ENCODE data around the gene PXN. TPM values are rescaled to one million over a fixed set of nuclear protein-coding genes. Genes with fewer than 3 reads are reported as not detected.

The PXN gene
- total and polyA plus RNA-seq, 10 donors: 22.3 to 161 (median 114) TPM

DNA sequence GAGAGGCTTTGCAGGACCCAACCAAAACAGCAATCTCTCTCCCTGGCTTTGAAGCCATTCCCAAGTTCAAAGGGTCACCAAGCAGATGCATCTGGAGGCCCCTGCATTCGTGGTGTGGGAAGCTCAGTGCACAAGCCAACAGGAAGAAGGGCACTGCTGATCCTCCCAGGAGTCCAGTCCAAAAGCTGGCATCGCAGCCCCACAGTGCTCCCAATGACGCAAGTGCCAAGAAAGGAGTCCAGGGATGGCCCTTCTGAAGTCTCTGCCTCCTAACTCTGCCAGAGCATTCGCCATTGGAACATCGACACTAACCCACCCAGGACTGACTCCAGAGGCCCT lies 25.1 kb downstream of the PXN start:
- peak; percentile 20 to 90 (median 87) for TF ChIP-seq POLR2AphosphoS5 (IDR thresholded peaks at IDR 0.05)
- TF ChIP-seq, protein P1, sequence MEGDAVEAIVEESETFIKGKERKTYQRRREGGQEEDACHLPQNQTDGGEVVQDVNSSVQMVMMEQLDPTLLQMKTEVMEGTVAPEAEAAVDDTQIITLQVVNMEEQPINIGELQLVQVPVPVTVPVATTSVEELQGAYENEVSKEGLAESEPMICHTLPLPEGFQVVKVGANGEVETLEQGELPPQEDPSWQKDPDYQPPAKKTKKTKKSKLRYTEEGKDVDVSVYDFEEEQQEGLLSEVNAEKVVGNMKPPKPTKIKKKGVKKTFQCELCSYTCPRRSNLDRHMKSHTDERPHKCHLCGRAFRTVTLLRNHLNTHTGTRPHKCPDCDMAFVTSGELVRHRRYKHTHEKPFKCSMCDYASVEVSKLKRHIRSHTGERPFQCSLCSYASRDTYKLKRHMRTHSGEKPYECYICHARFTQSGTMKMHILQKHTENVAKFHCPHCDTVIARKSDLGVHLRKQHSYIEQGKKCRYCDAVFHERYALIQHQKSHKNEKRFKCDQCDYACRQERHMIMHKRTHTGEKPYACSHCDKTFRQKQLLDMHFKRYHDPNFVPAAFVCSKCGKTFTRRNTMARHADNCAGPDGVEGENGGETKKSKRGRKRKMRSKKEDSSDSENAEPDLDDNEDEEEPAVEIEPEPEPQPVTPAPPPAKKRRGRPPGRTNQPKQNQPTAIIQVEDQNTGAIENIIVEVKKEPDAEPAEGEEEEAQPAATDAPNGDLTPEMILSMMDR (IDR thresholded peaks at IDR 0.05 in 8 of 11, conservative IDR thresholded peaks at IDR 0.05 in 3 of 11): no peak
- WGBS, 5 donors: 53 to 79% (median 69%) methylated on average over 2 to 5 of the region's 5 CpGs
- intact Hi-C loops (cut with DNase I; ENCODE audit: low total_unique reads): no loop called here
- H3K4me3 ChIP-seq: no peak overlapping the region
- peaks cover 0 to 13% (median 0%) of the 10 kb centered on the region in 6 donors for H3K36me3 ChIP-seq
- peaks cover 0 to 77% (median 0%) of the 10 kb centered on the region in 7 donors for H3K27me3 ChIP-seq (replicated peaks in 1 of 7)
- DNase-seq: no peak
- no peaks in the 10 kb centered on the region for H3K9me3 ChIP-seq
- peak overlapping the region; percentile 4 to 92 (median 83) for H3K27ac ChIP-seq
- H3K4me1 ChIP-seq: peaks cover 63 to 98% (median 94%) of the 10 kb centered on the region in 6 donors

DNA sequence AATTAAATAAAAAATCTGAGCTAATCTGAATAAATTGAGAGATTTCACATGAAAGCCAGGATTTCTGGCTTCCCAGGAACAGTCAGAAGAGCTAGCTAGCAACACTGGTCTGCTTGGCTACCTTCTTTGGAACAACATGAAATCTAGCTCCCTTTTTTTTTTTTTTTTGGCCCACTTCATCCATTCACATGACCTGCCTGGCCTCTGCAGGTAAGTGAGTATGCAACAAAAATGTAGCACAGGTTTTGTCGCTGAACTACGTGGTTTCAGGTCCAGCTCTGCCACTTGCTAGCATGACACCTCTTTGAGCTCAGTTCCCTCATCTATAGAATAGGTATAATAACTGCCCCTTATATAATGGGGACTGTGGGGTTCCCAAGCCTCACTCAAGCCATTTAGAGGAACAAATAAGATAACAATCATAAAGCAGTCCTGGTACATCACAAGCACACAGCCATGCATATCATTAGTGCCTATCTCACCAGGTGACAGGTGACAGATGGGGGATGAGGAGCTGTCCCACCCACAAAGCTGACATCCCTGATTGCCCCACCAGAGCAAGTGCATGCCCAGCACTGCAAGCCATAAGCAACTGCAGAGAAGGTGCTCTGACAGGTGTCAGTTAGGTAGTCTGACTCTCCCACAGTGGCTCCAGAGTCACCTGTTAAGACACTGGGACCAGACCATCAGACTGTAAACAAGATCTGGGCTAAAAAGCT lies 25.6 kb downstream of the PXN start:
- intact Hi-C loops (cut with DNase I; ENCODE audit: low total_unique reads): no loop called here
- Histone ChIP-seq H3K27ac (peak overlapping the region in 5 of 8 donors; percentile 79 to 92 (median 88)), H3K27me3 (replicated peaks in 1 of 7) (peaks cover 0 to 77% (median 0%) of the 10 kb centered on the region in 7 donors), H3K4me3 (no peak overlapping the region), H3K36me3 (peaks cover 0 to 13% (median 0%) of the 10 kb centered on the region in 6 donors), H3K9me3 (no peaks in the 10 kb centered on the region), H3K4me1 (peaks cover 68 to 98% (median 95%) of the 10 kb centered on the region in 6 donors)
- DNase-seq: no peak
- TF ChIP-seq POLR2AphosphoS5 (IDR thresholded peaks at IDR 0.05): no peak
- no peak for TF ChIP-seq POLR2A (IDR thresholded peaks at IDR 0.05)
- TF ChIP-seq, protein P1 (IDR thresholded peaks at IDR 0.05 in 8 of 11, conservative IDR thresholded peaks at IDR 0.05 in 3 of 11): no peak
- WGBS, 5 donors: 83 to 97% (median 87%) methylated on average over 2 of the region's 2 CpGs

DNA sequence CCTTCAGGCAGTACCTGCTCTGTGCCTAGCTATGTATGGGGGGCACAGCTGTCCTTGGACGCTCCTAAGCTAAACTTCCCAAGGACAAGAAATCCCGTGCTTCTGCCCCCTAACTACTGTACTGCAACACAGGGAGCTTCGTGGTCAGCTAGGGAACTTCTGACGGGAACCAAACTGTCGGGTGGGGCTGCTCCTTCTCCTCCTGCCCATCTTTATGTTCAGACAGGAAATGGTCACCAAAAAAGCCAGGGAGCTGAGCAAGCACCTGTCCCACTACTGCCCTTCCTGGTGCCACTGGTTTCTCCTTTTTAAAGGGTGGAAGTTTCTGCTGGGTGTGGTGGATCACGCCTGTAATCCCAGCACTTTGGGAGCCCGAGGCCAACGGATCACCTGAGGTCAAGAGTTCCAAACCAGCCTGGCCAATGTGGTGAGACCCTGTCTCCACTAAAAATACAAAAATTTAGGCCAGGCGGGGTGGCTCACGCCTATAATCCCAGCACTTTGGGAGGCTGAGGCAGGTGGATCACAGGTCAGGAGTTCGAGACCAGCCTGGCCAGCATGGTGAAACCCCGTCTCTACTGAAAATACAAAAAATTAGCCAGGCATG lies 26.6 kb downstream of the PXN start:
- peak overlapping the region in 7 of 8 donors; percentile 77 to 92 (median 87) for H3K27ac ChIP-seq
- H3K9me3 ChIP-seq: no peaks in the 10 kb centered on the region
- peaks cover 0 to 76% (median 0%) of the 10 kb centered on the region in 7 donors for H3K27me3 ChIP-seq (replicated peaks in 1 of 7)
- peaks cover 0 to 13% (median 0%) of the 10 kb centered on the region in 6 donors for H3K36me3 ChIP-seq
- H3K4me3 ChIP-seq: peak overlapping the region in 1 of 8 donors; percentile 44
- DNase-seq: no peak
- TF ChIP-seq POLR2A (IDR thresholded peaks at IDR 0.05) (no peak), POLR2AphosphoS5 (IDR thresholded peaks at IDR 0.05) (no peak)
- TF ChIP-seq, protein P1 (IDR thresholded peaks at IDR 0.05 in 8 of 11, conservative IDR thresholded peaks at IDR 0.05 in 3 of 11): no peak
- H3K4me1 ChIP-seq: peaks cover 73 to 100% (median 100%) of the 10 kb centered on the region in 6 donors
- intact Hi-C loops (cut with DNase I; ENCODE audit: low total_unique reads): no loop called here
- 55 to 82% (median 63%) methylated on average over 11 to 12 of the region's 12 CpGs for WGBS, 5 donors

DNA sequence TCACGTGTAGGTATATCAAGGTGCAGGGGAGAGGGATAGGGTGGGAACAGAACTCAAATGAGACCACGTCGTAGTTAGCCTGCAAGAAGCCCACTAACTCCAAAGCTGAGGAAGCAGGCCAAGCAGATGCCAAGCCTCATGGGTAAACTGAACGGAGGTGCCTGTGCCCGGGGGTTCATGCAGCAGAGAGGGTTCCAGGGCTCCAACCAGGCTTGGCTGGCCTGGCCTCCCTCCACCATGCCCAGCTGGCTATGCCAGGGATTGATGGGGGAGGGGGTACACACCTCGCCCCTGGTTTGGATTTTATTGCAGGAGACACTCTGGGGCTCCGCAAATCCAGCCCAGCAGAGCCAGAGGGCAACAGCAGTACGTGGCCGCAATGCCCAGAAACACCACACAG lies 27.3 kb downstream of the PXN start:
- WGBS, 5 donors: 15 to 51% (median 41%) methylated on average over 5 to 9 of the region's 9 CpGs
- intact Hi-C loops (cut with DNase I; ENCODE audit: low total_unique reads): no loop called here
- peak overlapping the region in 2 of 8 donors; percentile 4 to 44 for H3K4me3 ChIP-seq
- DNase-seq: no peak
- peaks cover 0 to 72% (median 0%) of the 10 kb centered on the region in 7 donors for H3K27me3 ChIP-seq (replicated peaks in 1 of 7)
- TF ChIP-seq POLR2AphosphoS5 (IDR thresholded peaks at IDR 0.05): peak in 1 of 3 donors; percentile 44
- TF ChIP-seq, protein P1 (IDR thresholded peaks at IDR 0.05 in 8 of 11, conservative IDR thresholded peaks at IDR 0.05 in 3 of 11): no peak
- no peak for TF ChIP-seq POLR2A (IDR thresholded peaks at IDR 0.05)
- H3K9me3 ChIP-seq: no peaks in the 10 kb centered on the region
- H3K4me1 ChIP-seq: peaks cover 81 to 100% (median 100%) of the 10 kb centered on the region in 6 donors
- peak overlapping the region in 7 of 8 donors; percentile 77 to 92 (median 87) for H3K27ac ChIP-seq
- peaks cover 0 to 13% (median 0%) of the 10 kb centered on the region in 6 donors for H3K36me3 ChIP-seq
